Adrenal gland (tissue), 5 donors: ENCODE data around the gene FGF3.

Source experiments
- CTCF ChIP-seq, 6 experiments: fragments of 450-650 bp in 4 of 6; fragments of 200-600 bp in 2 of 6; sonication (generic) in 1 of 6; IDR thresholded peaks; 1 replicate in 5 of 6; 2 replicates in 1 of 6; pipeline versions ENCODE4 v1.5.1 to v1.8.0; 2016 to 2021; ENCODE audit warnings: antibody characterized with exemption in 6 of 6, mild to moderate bottlenecking in 2 of 6, moderate library complexity in 1 of 6
- POLR2A ChIP-seq, 2 donors: fragments of 450-650 bp; IDR thresholded peaks; one replicate each; pipeline ENCODE4 v1.6.1; 2017; ENCODE audit warnings: antibody characterized with exemption in 2 of 2, mild to moderate bottlenecking in 2 of 2, moderate library complexity in 1 of 2
- donor health status: DM: no; HTN: no; CAD: no.

- no peak for TF ChIP-seq POLR2A (IDR thresholded peaks at IDR 0.05)
- no peak for TF ChIP-seq CTCF (IDR thresholded peaks at IDR 0.05)
These were observed 30.3 kb downstream of the FGF3 start for GRCh38 chr11:69788956-69789355.
